PC-9 (cell line): ENCODE results near the gene EXOSC6. TPM values are rescaled to one million over a fixed set of nuclear protein-coding genes. Genes with fewer than 3 reads are reported as not detected.
"Not testable (repeated sequence)": the region's sequence is repeated elsewhere in the genome, so short reads cannot be mapped to it uniquely, and the experiment has no call there.

Source experiments
- BruUV-seq: library from RNA; stranded (reverse); fragments of 400-500 nt; replicated peaks from 2 replicates; lab custom pipeline; 2021; lab: Mats Ljungman, UMichigan
- CTCF ChIA-PET: fragments of 300-600 bp; sonication (Branson Sonifier 250); formaldehyde crosslinking; loops from one replicate; lab custom pipeline; 2022; ENCODE audit warnings: antibody characterized with exemption; lab: Charles Lee
- POLR2A ChIA-PET: fragments of 300-600 bp; sonication (Branson Sonifier 250); formaldehyde crosslinking; loops from one replicate; lab custom pipeline; 2022; ENCODE audit warnings: antibody characterized with exemption; ENCODE audit not compliant: unreplicated experiment; lab: Charles Lee
- DNase-seq, 2 experiments: peaks; one replicate each; pipeline versions ENCODE4 v3.0.0 to v3.0.0-alpha.2; 2015 to 2022; ENCODE audit warnings: mixed read lengths in 1 of 2
- H2AFZ ChIP-seq: fragments of 200-600 bp; sonication (generic); 2 replicates; pipeline ENCODE4 v1.8.1; 2017; ENCODE audit warnings: antibody characterized with exemption
- H3F3A ChIP-seq: fragments of 200-600 bp; sonication (generic); 2 replicates; pipeline ENCODE4 v1.8.1; 2017; ENCODE audit warnings: antibody characterized with exemption, mild to moderate bottlenecking, low read depth; ENCODE audit not compliant: insufficient read depth
- H3K27ac ChIP-seq: fragments of 200-600 bp; sonication (generic); 2 replicates; pipeline ENCODE4 v1.6.1; 2016; ENCODE audit warnings: mixed run types
- H3K27me3 ChIP-seq: fragments of 200-600 bp; sonication (generic); 2 replicates; pipeline ENCODE4 v1.6.1; 2016; ENCODE audit warnings: low read depth, mixed run types; ENCODE audit not compliant: insufficient read depth
- H3K36me3 ChIP-seq: fragments of 200-600 bp; sonication (generic); 2 replicates; pipeline ENCODE4 v1.6.1; 2016; ENCODE audit warnings: low read depth, mixed run types
- H3K4me1 ChIP-seq: fragments of 200-600 bp; sonication (generic); replicated peaks from 2 replicates; pipeline ENCODE4 v1.6.1; 2016; ENCODE audit warnings: mixed run types; ENCODE audit not compliant: insufficient read depth
- H3K4me2 ChIP-seq: fragments of 200-600 bp; sonication (generic); 2 replicates; pipeline ENCODE4 v1.6.1; 2017; ENCODE audit warnings: mixed run types
- H3K4me3 ChIP-seq: fragments of 200-600 bp; sonication (generic); 2 replicates; pipeline ENCODE4 v1.6.1; 2016; ENCODE audit warnings: mixed run types
- H3K79me2 ChIP-seq: fragments of 200-600 bp; sonication (generic); 2 replicates; pipeline ENCODE4 v1.6.1; 2017; ENCODE audit warnings: low read depth, mixed run types
- H3K9me2 ChIP-seq: fragments of 200-600 bp; sonication (generic); 2 replicates; pipeline ENCODE4 v1.8.1; 2017; ENCODE audit warnings: mild to moderate bottlenecking; ENCODE audit not compliant: insufficient read depth
- H3K9me3 ChIP-seq: fragments of 200-600 bp; sonication (generic); 2 replicates; pipeline ENCODE4 v1.8.1; 2016; ENCODE audit warnings: low read depth; ENCODE audit not compliant: insufficient read depth
- H4K20me1 ChIP-seq: fragments of 200-600 bp; sonication (generic); 2 replicates; pipeline ENCODE4 v1.8.1; 2017; ENCODE audit not compliant: insufficient read depth
- CTCF ChIP-seq: fragments of 200-600 bp; sonication (generic); conservative IDR thresholded peaks from 2 replicates; pipeline ENCODE4 v1.6.1; 2017; ENCODE audit warnings: mixed run types, antibody characterized with exemption, mild to moderate bottlenecking, moderate library complexity
- EZH2 ChIP-seq: fragments of 200-600 bp; sonication (generic); IDR thresholded peaks from 2 replicates; pipeline ENCODE4 v1.8.0; 2017; ENCODE audit warnings: antibody characterized with exemption, low read depth
- intact Hi-C: fragments of 100-400 bp; cut with micrococcal nuclease; formaldehyde crosslinking; loops from one replicate; pipeline ENCODE4 v1.10.0; 2022; ENCODE audit not compliant: unreplicated experiment
- total RNA-seq: library from RNA; stranded (reverse); gene quantifications from 2 replicates; pipeline ENCODE4 v1.2.3, GENCODE V29; 2021

Gene EXOSC6
- total RNA-seq, 1 experiment from 2014 or later, result 16.5 TPM

- H3K9me2 ChIP-seq, result no peaks in the 10 kb centered on the region
- H3K79me2 ChIP-seq, result peaks cover 24% of the 10 kb centered on the region
- DNase-seq, result no peak
- peak; percentile 76 for TF ChIP-seq CTCF
- no peak for TF ChIP-seq EZH2
- intact Hi-C loops, result no loop called here
- H3K4me2 ChIP-seq, result no peak overlapping the region
- H3K27me3 ChIP-seq, result no peaks in the 10 kb centered on the region
- POLR2A ChIA-PET, result no interaction called here
- no peak overlapping the region for H2AFZ ChIP-seq
- no TSS peak for BruUV-seq
- peaks cover 48% of the 10 kb centered on the region for H3F3A ChIP-seq
- H3K36me3 ChIP-seq, result peaks cover 25% of the 10 kb centered on the region
- peaks cover 14% of the 10 kb centered on the region for H3K4me1 ChIP-seq
- H3K9me3 ChIP-seq, result no peaks in the 10 kb centered on the region
- H3K4me3 ChIP-seq, result no peak overlapping the region
- H3K27ac ChIP-seq, result no peak overlapping the region
- CTCF ChIA-PET, result no interaction called here
- H4K20me1 ChIP-seq, result peaks cover 58% of the 10 kb centered on the region
Observed at GRCh38 chr16:70253291-70254106, 1.8 kb upstream of the EXOSC6 start.

GRCh38 chr16:70252355-70252988 lies 732 bp upstream of the EXOSC6 start:
- peaks cover 25% of the 10 kb centered on the region for H3K36me3 ChIP-seq
- H3K27ac ChIP-seq, result no peak overlapping the region
- ChIA-PET POLR2A (no interaction called here), CTCF (interaction anchor here (0.6 kb wide), 1 partner anchor 1527 kb away, joined by 8 read pairs; no protein-coding TSS in a partner anchor)
- peaks cover 48% of the 10 kb centered on the region for H4K20me1 ChIP-seq
- H3K79me2 ChIP-seq, result peaks cover 33% of the 10 kb centered on the region
- no TSS peak for BruUV-seq
- DNase-seq, result no peak
- no peak overlapping the region for H3K4me2 ChIP-seq
- no peak overlapping the region for H3K4me3 ChIP-seq
- no peaks in the 10 kb centered on the region for H3K27me3 ChIP-seq
- no peak overlapping the region for H2AFZ ChIP-seq
- intact Hi-C loops, result no loop called here
- peaks cover 44% of the 10 kb centered on the region for H3F3A ChIP-seq
- no peaks in the 10 kb centered on the region for H3K9me3 ChIP-seq
- H3K9me2 ChIP-seq, result no peaks in the 10 kb centered on the region
- peaks cover 14% of the 10 kb centered on the region for H3K4me1 ChIP-seq
- TF ChIP-seq CTCF, result peak; percentile 67
- no peak for TF ChIP-seq EZH2

GRCh38 chr16:70250748-70251628 lies 752 bp downstream of the EXOSC6 start:
- CTCF ChIA-PET, result interaction anchor here (0.6 kb wide), 1 partner anchor 1630 kb away, joined by 3 read pairs; no protein-coding TSS in a partner anchor
- H3K4me3 ChIP-seq, result peak overlapping the region; percentile 96
- no peaks in the 10 kb centered on the region for H3K9me3 ChIP-seq
- H3K79me2 ChIP-seq, result peaks cover 40% of the 10 kb centered on the region
- intact Hi-C loops, result no loop called here
- H4K20me1 ChIP-seq, result peaks cover 37% of the 10 kb centered on the region
- H3K27ac ChIP-seq, result peak overlapping the region; percentile 41; the same call in 1 of the 2 replicates
- no peaks in the 10 kb centered on the region for H3K27me3 ChIP-seq
- H3K36me3 ChIP-seq, result peaks cover 20% of the 10 kb centered on the region
- POLR2A ChIA-PET, result interaction anchor here (0.6 kb wide), 1 partner anchor 489 kb away, joined by 8 read pairs; the partner anchor contains the start of gene WWP2
- peak overlapping the region; percentile 74; the same call in 1 of the 2 replicates for H2AFZ ChIP-seq
- DNase-seq, result peak in 1 of 2 experiments; percentile 53
- H3F3A ChIP-seq, result peaks cover 47% of the 10 kb centered on the region
- H3K4me2 ChIP-seq, result peak overlapping the region; percentile 98
- H3K9me2 ChIP-seq, result no peaks in the 10 kb centered on the region
- peaks cover 14% of the 10 kb centered on the region for H3K4me1 ChIP-seq
- no peak for TF ChIP-seq EZH2
- no peak for TF ChIP-seq CTCF
- BruUV-seq, result TSS peak; percentile 27

- Histone ChIP-seq H3F3A (peaks cover 35% of the 10 kb centered on the region), H3K4me3 (peak overlapping the region; percentile 96; the same call in 1 of the 2 replicates), H4K20me1 (peaks cover 28% of the 10 kb centered on the region), H3K4me2 (peak overlapping the region; percentile 98), H3K79me2 (peaks cover 40% of the 10 kb centered on the region), H3K36me3 (peaks cover 13% of the 10 kb centered on the region), H3K4me1 (peaks cover 14% of the 10 kb centered on the region)
- H3K27me3 ChIP-seq, BruUV-seq, H3K9me2 ChIP-seq, POLR2A ChIA-PET, intact Hi-C loops, H2AFZ ChIP-seq, H3K27ac ChIP-seq, CTCF ChIA-PET, H3K9me3 ChIP-seq, DNase-seq: not testable (repeated sequence)
Observed at GRCh38 chr16:70249697-70250096, 2.0 kb downstream of the EXOSC6 start.
